Raji (cell line): ENCODE results near the gene SPPL2C.

Experiments
- POLR2A ChIP-seq: IDR thresholded peaks from 2 replicates; pipeline ENCODE4 v1.6.1; 2011; ENCODE audit warnings: low read depth, low read length, control low read depth; ENCODE audit not compliant: insufficient read depth

Gene SPPL2C

DNA sequence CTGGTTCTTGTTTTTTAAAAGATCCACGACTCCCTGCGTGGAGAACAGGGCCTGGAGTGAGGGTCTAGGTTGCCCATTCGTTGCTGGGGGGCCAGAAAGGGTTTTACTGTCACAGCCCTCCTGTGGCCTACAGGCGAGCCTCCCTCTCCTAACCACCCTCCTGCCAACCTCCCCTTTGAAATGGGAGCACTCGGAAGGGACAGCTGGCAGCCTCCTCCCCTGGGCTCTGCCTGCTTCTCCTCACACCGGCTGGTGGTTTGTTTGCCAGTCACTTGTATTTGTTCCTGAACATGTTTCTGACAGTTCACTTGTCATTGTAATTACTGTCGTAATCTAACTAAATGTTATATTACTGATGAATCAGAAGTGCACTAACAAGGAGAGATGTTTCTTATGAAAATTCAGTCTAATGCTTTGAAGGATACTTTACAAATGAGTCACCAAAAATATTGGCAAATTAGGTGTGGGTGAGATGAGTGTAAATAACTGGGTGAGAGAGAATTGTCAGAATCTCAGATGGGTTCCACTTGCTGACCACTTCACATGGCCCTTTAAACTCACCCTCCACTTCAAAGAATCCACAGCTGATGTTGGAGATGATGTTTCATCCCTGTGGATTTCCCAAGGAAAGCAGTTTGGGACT, 2.7 kb upstream of the SPPL2C start:
- no peak for TF ChIP-seq POLR2A

DNA sequence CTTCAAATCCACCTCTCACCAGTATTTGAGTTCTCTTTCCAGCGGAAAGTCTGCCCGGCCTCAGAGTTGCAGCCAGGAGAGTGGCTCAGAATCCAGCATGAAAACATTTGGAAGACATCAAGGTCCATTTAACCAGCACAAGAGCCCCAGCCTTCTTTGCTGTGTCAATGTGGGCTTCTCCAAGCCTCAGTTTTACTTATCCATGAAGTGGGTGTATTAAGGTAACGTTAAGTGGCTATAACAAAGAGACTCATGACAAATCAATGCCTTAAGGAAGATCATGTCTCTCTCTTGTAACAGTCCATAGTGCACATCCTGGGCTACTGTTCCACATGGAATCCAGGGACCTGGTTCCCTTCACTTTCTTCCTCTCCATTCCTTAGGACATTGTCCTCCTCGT, 959 bp upstream of the SPPL2C start:
- no peak for TF ChIP-seq POLR2A

DNA sequence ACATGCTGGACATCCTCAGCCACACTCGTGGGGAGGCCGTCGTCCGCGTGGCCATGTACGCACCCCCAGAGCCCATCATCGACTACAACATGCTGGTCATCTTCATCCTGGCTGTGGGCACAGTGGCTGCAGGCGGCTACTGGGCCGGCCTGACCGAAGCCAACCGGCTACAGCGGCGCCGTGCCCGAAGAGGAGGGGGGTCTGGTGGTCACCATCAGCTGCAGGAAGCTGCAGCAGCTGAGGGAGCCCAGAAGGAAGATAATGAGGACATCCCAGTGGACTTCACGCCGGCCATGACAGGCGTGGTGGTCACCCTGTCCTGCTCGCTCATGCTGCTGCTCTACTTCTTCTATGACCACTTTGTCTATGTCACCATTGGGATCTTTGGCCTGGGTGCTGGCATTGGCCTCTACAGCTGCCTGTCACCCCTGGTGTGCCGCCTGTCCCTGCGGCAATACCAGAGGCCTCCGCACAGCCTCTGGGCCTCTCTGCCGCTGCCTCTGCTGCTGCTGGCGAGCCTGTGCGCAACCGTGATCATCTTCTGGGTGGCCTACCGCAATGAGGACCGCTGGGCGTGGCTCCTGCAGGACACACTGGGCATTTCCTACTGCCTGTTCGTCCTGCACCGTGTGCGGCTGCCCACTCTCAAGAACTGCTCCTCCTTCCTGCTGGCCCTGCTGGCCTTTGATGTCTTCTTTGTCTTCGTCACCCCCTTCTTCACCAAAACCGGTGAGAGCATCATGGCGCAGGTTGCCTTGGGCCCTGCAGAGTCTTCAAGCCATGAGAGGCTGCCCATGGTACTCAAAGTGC, 900 bp downstream of the SPPL2C start:
- no peak for TF ChIP-seq POLR2A

DNA sequence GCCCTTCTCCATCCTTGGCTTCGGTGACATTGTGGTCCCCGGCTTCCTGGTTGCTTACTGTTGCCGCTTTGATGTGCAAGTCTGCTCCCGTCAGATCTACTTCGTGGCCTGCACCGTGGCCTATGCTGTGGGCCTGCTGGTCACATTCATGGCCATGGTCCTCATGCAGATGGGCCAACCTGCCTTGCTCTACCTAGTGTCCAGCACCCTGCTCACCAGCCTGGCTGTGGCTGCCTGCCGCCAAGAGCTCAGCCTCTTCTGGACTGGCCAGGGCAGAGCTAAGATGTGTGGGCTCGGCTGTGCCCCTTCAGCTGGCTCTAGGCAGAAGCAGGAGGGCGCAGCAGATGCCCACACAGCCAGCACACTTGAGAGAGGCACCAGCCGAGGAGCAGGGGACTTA, 1.5 kb downstream of the SPPL2C start:
- TF ChIP-seq POLR2A, result no peak

DNA sequence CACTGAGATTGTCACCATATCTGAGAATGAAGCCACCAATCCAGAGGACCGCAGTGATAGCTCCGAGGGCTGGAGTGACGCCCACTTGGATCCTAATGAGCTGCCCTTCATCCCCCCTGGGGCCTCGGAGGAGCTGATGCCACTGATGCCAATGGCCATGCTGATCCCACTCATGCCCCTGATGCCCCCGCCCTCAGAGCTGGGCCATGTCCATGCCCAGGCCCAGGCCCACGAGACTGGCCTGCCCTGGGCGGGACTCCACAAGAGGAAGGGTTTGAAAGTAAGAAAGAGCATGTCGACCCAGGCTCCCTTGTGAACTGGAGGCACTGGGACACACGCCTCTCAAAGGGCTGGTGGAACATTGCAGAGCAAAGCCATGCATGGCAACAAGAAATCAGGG, 2.0 kb downstream of the SPPL2C start:
- TF ChIP-seq POLR2A, result no peak

DNA sequence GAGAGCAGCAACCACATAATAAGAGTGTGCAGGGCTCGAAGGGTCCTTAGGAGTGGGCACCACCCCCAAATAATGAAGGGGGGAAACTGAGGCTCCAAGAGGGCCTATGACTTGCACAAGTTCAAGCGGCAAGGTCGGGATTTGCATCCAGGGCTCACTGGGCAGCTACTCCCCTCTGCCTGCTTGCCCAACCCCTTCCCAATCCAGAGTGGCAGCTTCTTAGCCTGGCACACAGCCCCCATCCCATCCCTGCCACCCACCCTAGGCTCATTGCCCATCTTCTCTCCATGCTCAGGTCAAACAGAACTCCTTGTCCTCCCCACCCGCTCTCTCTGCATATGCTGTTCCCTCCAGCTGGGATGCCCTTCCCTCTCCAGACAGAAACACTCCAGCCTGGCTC, 2.4 kb downstream of the SPPL2C start:
- no peak for TF ChIP-seq POLR2A

DNA sequence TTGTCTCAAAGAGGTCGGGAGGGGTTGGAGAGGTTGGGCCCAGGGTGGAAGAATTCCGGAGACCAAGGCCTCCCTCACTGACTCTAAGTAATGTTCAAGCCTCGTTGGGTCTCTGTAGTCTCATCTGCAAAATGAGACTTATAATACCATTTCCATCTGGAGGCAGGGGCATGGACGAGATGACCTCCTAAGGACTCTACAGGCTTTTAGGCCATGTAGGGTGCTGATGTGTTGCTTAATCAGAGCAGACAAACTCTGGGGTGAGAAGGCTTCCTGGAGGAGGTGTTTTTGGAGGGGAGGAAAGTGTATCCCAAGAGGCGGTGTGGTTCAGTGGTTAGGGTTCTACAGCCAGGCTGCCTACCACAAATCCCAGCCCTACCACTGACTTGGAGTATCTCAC, 3.1 kb downstream of the SPPL2C start:
- no peak for TF ChIP-seq POLR2A

DNA sequence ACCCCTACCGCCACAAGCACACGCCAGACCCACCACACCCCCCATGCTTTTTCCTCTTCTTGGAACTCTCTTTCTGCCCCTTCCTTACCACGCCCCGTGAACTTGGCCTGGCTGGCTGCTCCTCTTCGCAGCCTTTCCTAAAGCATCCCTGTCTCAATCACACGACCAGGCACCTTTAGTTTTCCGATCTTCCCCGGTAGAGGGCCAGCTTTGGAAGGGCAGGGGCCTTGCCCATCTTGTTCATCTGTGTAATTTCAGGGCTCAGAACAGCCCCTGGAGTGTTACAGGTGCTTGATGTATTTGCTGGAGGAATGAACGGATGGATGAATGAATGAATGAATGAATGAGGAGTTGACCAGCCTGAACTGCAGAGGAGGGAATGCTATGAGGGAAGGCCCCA, 3.7 kb downstream of the SPPL2C start:
- no peak for TF ChIP-seq POLR2A

DNA sequence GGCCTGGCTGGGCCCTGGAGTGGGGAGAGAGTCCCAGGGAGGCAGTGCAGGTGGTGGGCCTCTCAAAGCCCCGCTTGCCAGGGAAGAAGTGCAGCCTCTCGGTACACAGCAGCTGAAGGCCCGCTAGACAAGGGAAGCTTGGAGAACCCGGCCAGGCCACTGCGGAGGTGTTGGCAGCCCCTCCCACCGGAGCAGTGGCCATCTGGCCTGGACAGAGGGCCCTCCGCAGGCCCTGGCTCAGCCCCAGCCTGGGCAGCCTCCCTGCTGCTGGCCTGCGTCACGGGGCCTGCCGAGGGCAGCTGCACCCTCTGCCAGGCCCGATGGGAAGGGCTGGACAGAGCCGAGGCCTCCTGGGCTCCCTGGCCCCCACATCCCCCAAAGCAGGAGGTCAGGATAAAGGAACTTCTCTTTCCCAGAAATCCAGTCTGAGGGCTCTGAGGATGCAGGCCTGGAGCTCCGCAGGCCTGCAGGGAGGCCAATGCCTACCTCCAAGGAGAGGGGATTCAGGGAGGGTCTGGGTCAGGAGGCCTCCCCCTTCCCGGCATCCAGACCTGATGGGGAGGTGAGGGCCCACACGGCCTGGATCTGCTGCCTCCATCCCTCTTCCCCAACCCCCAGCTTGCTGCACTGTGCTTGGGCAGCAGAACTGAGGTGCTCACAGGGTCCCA, 4.3 kb downstream of the SPPL2C start:
- no peak for TF ChIP-seq POLR2A

DNA sequence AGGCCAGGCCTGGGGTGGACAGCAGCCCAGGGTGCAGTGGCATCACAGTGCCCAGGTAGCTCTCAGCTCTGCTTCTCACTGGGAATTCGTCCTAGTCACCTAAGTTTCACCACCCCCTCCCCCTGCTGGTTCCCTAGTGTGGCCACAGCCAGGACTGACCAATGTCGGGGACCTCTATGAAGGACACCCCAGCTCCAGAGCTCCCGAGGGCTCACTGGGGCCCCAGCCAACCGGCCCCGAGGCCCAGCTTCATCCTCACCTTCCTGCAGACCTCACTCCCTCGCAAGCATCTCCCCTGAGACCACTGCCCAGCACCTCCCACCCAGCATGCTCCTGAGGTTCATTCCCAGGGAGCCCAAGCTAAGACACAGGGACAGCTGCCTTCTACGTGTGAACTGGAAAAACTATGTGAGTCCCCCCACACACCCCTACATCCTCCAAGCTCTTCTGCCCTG, 4.9 kb downstream of the SPPL2C start:
- no peak for TF ChIP-seq POLR2A

DNA sequence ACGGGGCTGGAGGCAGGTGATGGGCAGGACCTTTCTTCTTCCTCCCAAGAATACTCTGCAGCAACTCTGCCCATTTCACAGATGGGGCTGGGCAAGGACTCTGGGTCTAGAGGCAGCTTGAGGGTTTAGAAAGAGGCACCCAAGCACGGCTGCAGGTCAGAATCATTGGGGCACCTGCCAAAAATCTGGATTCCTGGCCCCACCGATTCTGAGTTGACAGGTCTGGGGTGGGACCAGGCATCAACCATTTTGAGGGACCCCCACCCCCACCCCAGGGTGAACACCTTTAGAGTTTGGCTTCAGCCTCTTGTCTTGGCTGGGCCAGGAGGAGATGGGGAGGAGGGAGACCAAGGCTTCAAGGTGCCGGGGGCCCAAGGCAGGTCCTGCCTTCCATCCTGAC, 5.3 kb downstream of the SPPL2C start:
- TF ChIP-seq POLR2A, result no peak

DNA sequence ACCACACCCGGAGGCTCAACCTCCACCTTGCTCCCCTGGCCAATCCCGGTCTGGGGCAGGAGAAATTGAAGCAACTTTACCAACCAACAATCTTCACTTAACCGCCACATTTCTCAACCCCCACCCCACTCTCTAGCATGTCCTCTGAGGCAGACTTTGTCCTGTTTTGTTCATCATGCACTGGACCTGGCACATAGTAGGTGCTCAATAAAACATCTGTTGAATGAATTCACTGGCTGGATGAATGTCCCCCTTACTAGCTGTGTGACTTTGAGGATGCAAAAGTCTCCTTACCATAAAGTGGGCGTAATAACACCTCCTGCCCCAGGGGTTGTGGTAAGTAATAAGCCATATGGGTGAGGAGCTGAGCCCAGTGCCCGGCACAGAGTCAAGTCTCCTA, 5.8 kb downstream of the SPPL2C start:
- TF ChIP-seq POLR2A, result no peak

DNA sequence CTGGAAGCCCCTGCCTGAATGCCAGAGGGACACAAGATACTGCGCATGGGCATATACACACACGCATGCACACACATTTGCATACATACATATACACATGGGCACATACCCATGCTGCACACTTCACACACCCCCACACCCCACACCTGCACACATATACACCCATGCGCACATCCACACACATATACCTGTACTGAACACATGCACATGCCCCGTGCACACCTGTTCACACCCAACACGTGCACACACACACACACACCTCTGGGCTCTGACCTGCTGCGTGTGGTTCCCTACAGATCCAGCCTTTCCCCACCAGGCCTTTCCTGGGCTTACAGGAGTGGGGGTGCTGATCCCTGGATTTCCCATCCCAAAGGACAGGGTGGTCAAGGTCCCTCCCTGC, 6.3 kb downstream of the SPPL2C start:
- TF ChIP-seq POLR2A, result no peak

DNA sequence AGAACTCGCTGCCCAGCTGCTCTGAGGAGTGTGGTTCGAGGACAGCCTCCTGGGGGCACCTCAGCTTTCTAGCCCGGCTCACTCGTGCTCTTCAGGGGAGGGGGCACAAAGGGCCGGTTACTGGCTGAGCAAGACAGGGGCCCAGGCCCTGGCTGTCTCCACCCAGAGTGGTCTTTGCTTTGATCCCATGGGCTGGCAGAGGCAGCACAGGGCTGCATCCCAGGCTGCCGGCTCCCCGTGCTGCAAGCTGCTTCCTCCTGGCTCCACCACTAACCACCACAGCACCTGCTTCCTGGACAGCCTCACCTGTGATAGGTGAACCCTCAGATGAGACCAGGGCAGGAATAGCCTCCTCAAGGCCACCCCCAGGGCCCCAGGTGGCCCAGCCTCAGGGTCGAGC, 6.8 kb downstream of the SPPL2C start:
- TF ChIP-seq POLR2A, result no peak

DNA sequence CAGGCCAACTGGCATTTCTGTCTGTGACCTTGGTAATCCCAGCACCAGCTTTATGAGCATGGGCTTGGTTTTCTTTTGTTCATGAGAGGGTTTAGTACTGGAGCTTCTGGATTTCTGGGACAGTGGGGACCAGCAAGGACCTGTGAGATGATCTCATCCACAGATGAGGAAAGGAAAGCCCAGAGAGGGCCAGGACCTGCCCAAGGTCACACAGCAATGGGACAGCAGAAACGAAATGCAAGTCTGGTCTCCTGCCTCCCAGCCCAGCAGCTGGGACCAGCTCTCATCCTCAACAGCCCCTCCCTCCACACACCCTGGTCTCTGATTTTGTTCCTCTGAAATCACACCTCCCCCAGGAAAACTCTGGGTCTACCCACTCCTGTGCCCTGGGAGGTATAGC, 7.2 kb downstream of the SPPL2C start:
- TF ChIP-seq POLR2A, result no peak
